PC-3 (cell line): ENCODE results near the gene ADAMTS6. TPM values are rescaled to one million over a fixed set of nuclear protein-coding genes. Genes with fewer than 3 reads are reported as not detected.

Experiments used
- ATAC-seq: fragments of 200-7000 bp; cut with Tn5 transposase; 2 replicates; pipeline ENCODE4 v1.9.1; 2020; ENCODE audit warnings: mild to moderate bottlenecking, moderate library complexity
- BruUV-seq: library from RNA; stranded (reverse); fragments of 400-500 nt; replicated peaks from 2 replicates; lab custom pipeline; 2021; lab: Mats Ljungman, UMichigan
- CTCF ChIA-PET: fragments of 300-600 bp; sonication (Branson Sonifier 250); formaldehyde crosslinking; loops from one replicate; lab custom pipeline; 2022; ENCODE audit warnings: antibody characterized with exemption; lab: Charles Lee
- POLR2A ChIA-PET: fragments of 300-600 bp; sonication (Branson Sonifier 250); formaldehyde crosslinking; loops from one replicate; lab custom pipeline; 2022; ENCODE audit warnings: antibody characterized with exemption; ENCODE audit not compliant: unreplicated experiment; lab: Charles Lee
- DNase-seq: peaks from one replicate; pipeline ENCODE4 v3.0.0-alpha.2; 2015
- H2AFZ ChIP-seq: fragments of 300-600 bp; sonication (generic); 2 replicates; pipeline ENCODE4 v1.6.0; 2016; ENCODE audit warnings: antibody characterized with exemption, low read length
- H3F3A ChIP-seq: fragments of 300-600 bp; sonication (generic); one replicate; pipeline ENCODE4 v1.6.0; 2017; ENCODE audit warnings: antibody characterized with exemption, low read length, control low read depth, mild to moderate bottlenecking; ENCODE audit not compliant: unreplicated experiment
- H3K27ac ChIP-seq: fragments of 300-600 bp; sonication (generic); 2 replicates; pipeline ENCODE4 v1.5.1; 2016; ENCODE audit warnings: mild to moderate bottlenecking, low read length
- H3K27me3 ChIP-seq: fragments of 300-600 bp; sonication (generic); 2 replicates; pipeline ENCODE4 v1.6.1; 2016; ENCODE audit warnings: low read length, mixed read lengths
- H3K36me3 ChIP-seq: fragments of 300-600 bp; sonication (generic); 2 replicates; pipeline ENCODE4 v1.6.1; 2016; ENCODE audit warnings: low read depth, mixed run types, low read length, mixed read lengths
- H3K4me1 ChIP-seq: fragments of 300-600 bp; sonication (generic); 2 replicates; pipeline ENCODE4 v1.5.1; 2016; ENCODE audit warnings: low read length; ENCODE audit not compliant: insufficient read depth
- H3K4me2 ChIP-seq: fragments of 300-600 bp; sonication (generic); 2 replicates; pipeline ENCODE4 v1.6.0; 2016; ENCODE audit warnings: low read length
- H3K4me3 ChIP-seq: fragments of 300-600 bp; sonication (generic); 2 replicates; pipeline ENCODE4 v1.5.1; 2016; ENCODE audit warnings: mild to moderate bottlenecking, low read length, mixed read lengths
- H3K79me2 ChIP-seq: fragments of 300-600 bp; sonication (generic); 2 replicates; pipeline ENCODE4 v1.6.1; 2017; ENCODE audit warnings: low read length, mixed read lengths
- H3K9ac ChIP-seq: fragments of 300-600 bp; sonication (generic); 2 replicates; pipeline ENCODE4 v1.6.0; 2016; ENCODE audit warnings: mild to moderate bottlenecking, low read length
- H3K9me2 ChIP-seq: fragments of 300-600 bp; sonication (generic); replicated peaks from 2 replicates; pipeline ENCODE4 v1.6.1; 2016; ENCODE audit warnings: mixed run types, low read length, mixed read lengths
- H3K9me3 ChIP-seq: fragments of 300-600 bp; sonication (generic); 2 replicates; pipeline ENCODE4 v1.6.1; 2016; ENCODE audit warnings: low read length, mixed read lengths
- H4K20me1 ChIP-seq: fragments of 300-600 bp; sonication (generic); 2 replicates; pipeline ENCODE4 v1.6.1; 2016; ENCODE audit warnings: low read length, mixed read lengths
- EZH2 ChIP-seq: fragments of 300-600 bp; sonication (generic); IDR thresholded peaks from one replicate; pipeline ENCODE4 v1.6.1; 2017; ENCODE audit warnings: antibody characterized with exemption, mild to moderate bottlenecking, low read length; ENCODE audit not compliant: unreplicated experiment
- EZH2phosphoT487 ChIP-seq: fragments of 300-600 bp; sonication (generic); IDR thresholded peaks from 2 replicates; pipeline ENCODE4 v1.6.1; 2018; ENCODE audit warnings: mild to moderate bottlenecking, antibody characterized with exemption, low read length, borderline replicate concordance
- intact Hi-C: fragments of 100-400 bp; cut with micrococcal nuclease; formaldehyde crosslinking; loops from 2 replicates; pipeline ENCODE4 v1.9.0; 2023
- total RNA-seq: library from RNA; depleted of rRNA; stranded (reverse); fragments of >200 nt; gene quantifications from 2 replicates; pipeline ENCODE4 v1.2.3, GENCODE V29; 2014
- TF ChIP-seq, protein P1 (sequence below): fragments of 300-600 bp; sonication (generic); conservative IDR thresholded peaks from 2 replicates; pipeline ENCODE4 v1.5.1; 2017; ENCODE audit warnings: antibody characterized with exemption, low read depth, mild to moderate bottlenecking, low read length

ADAMTS6 gene
- total RNA-seq, 1 experiment from 2014 or later, result 1.7 TPM

GRCh38 chr5:65190328-65191053, 291.2 kb downstream of the ADAMTS6 start:
- H3K9me3 ChIP-seq, result no peaks in the 10 kb centered on the region
- peak overlapping the region; percentile 11; the same call in 1 of the 2 replicates for H2AFZ ChIP-seq
- BruUV-seq, result no TSS peak
- no peak overlapping the region for H3K9ac ChIP-seq
- ChIA-PET CTCF (no interaction called here), POLR2A (no interaction called here)
- intact Hi-C loops, result no loop called here
- H3K27ac ChIP-seq, result peak overlapping the region; percentile 58
- H3K27me3 ChIP-seq, result no peaks in the 10 kb centered on the region
- TF ChIP-seq, protein P1, sequence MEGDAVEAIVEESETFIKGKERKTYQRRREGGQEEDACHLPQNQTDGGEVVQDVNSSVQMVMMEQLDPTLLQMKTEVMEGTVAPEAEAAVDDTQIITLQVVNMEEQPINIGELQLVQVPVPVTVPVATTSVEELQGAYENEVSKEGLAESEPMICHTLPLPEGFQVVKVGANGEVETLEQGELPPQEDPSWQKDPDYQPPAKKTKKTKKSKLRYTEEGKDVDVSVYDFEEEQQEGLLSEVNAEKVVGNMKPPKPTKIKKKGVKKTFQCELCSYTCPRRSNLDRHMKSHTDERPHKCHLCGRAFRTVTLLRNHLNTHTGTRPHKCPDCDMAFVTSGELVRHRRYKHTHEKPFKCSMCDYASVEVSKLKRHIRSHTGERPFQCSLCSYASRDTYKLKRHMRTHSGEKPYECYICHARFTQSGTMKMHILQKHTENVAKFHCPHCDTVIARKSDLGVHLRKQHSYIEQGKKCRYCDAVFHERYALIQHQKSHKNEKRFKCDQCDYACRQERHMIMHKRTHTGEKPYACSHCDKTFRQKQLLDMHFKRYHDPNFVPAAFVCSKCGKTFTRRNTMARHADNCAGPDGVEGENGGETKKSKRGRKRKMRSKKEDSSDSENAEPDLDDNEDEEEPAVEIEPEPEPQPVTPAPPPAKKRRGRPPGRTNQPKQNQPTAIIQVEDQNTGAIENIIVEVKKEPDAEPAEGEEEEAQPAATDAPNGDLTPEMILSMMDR, result no peak
- no peak for TF ChIP-seq EZH2phosphoT487
- TF ChIP-seq EZH2, result no peak
- peaks cover 3% of the 10 kb centered on the region for H3K36me3 ChIP-seq
- H3K9me2 ChIP-seq, result no peaks in the 10 kb centered on the region
- DNase-seq (peak; percentile 70), ATAC-seq (0 out of 2 replicates have a peak, but pooled peaks have one; percentile 13)
- H3K4me3 ChIP-seq, result no peak overlapping the region
- H3K4me2 ChIP-seq, result peak overlapping the region; percentile 18
- peaks cover 23% of the 10 kb centered on the region for H3K4me1 ChIP-seq
- H4K20me1 ChIP-seq, result no peaks in the 10 kb centered on the region
- H3K79me2 ChIP-seq, result no peaks in the 10 kb centered on the region
- no peaks in the 10 kb centered on the region for H3F3A ChIP-seq

GRCh38 chr5:65186646-65187227, 295.0 kb downstream of the ADAMTS6 start:
- H2AFZ ChIP-seq, result no peak overlapping the region
- no peaks in the 10 kb centered on the region for H4K20me1 ChIP-seq
- no peaks in the 10 kb centered on the region for H3K9me3 ChIP-seq
- no peaks in the 10 kb centered on the region for H3K27me3 ChIP-seq
- no peaks in the 10 kb centered on the region for H3K36me3 ChIP-seq
- H3K9ac ChIP-seq, result no peak overlapping the region
- peaks cover 19% of the 10 kb centered on the region for H3K4me1 ChIP-seq
- no peak overlapping the region for H3K4me3 ChIP-seq
- no peaks in the 10 kb centered on the region for H3F3A ChIP-seq
- BruUV-seq, result no TSS peak
- DNase-seq (no peak), ATAC-seq (no peak)
- no peaks in the 10 kb centered on the region for H3K79me2 ChIP-seq
- intact Hi-C loops, result no loop called here
- ChIA-PET POLR2A (no interaction called here), CTCF (no interaction called here)
- TF ChIP-seq, protein P1, result no peak
- TF ChIP-seq EZH2phosphoT487 (no peak), EZH2 (no peak)
- no peak overlapping the region for H3K4me2 ChIP-seq
- H3K27ac ChIP-seq, result no peak overlapping the region
- no peaks in the 10 kb centered on the region for H3K9me2 ChIP-seq

DNA sequence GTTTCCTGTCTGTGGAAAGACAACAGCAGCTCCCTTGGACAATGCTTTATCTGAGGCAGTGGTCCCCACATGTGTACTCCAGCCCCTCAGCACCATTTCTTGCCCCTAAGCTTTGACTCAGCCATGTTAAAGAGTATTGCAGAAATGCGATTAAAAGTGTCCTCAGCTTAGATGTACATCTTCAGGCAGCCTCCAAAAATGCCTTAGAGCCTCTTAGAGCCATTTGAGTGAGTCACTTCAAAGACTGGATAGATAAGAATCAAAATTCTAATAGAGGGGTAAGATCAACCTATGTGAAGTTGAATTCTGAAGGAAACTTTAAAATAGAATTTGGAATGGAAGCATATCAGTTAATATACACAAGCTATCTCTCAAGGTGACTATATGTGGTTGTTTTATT, 296.3 kb downstream of the ADAMTS6 start:
- H4K20me1 ChIP-seq, result no peaks in the 10 kb centered on the region
- H3K79me2 ChIP-seq, result no peaks in the 10 kb centered on the region
- BruUV-seq, result no TSS peak
- no peak for ATAC-seq
- H3K36me3 ChIP-seq, result no peaks in the 10 kb centered on the region
- ChIA-PET POLR2A (no interaction called here), CTCF (no interaction called here)
- TF ChIP-seq EZH2 (no peak), EZH2phosphoT487 (no peak)
- TF ChIP-seq, protein P1, result no peak
- no peaks in the 10 kb centered on the region for H3F3A ChIP-seq
- intact Hi-C loops, result no loop called here
- no peak overlapping the region for H3K4me3 ChIP-seq
- no peaks in the 10 kb centered on the region for H3K9me2 ChIP-seq
- peaks cover 9% of the 10 kb centered on the region; the same call in 1 of the 2 replicates for H3K4me1 ChIP-seq
- no peaks in the 10 kb centered on the region for H3K9me3 ChIP-seq
- no peak overlapping the region for H2AFZ ChIP-seq
- H3K9ac ChIP-seq, result no peak overlapping the region
- DNase-seq, result no peak
- H3K27me3 ChIP-seq, result no peaks in the 10 kb centered on the region
- no peak overlapping the region for H3K4me2 ChIP-seq
- no peak overlapping the region for H3K27ac ChIP-seq
